ENCODE results near the gene MET.
"Not testable (repeated sequence)": the region's sequence is repeated elsewhere in the genome, so short reads cannot be mapped to it uniquely, and the experiment has no call there.

MET gene

DNA sequence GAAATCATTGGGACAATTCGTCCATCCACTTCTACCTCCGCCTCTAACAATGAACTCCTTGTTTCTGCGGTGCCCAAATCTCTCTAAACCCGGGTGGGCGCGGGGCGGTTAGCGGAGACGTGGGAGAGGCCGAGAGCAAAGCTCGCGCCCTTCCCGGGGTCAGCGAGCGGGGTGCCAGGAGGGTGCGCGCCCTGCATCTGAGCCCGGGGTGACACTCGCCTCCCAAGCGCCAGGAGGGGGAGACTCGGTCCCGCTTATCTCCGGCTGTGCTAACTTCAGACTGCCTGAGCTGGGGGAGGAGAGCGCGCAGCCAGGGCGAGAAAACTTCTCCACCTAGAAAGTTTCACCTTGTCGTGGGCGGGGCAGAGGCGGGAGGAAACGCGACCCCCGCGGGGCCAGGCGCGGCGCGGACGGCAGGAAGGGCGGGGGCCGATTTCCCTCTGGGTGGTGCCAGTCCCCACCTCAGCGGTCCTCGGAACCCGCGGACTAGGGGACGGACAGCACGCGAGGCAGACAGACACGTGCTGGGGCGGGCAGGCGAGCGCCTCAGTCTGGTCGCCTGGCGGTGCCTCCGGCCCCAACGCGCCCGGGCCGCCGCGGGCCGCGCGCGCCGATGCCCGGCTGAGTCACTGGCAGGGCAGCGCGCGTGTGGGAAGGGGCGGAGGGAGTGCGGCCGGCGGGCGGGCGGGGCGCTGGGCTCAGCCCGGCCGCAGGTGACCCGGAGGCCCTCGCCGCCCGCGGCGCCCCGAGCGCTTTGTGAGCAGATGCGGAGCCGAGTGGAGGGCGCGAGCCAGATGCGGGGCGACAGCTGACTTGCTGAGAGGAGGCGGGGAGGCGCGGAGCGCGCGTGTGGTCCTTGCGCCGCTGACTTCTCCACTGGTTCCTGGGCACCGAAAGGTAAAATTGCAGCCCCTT is at the start of gene MET:
Gene MET (plus strand): TSS at position 516 of the 915 bp plus-strand sequence. CDS start 26,889 bp downstream, outside the sequence.
- no peak for DNase-seq (ENCODE audit: low read depth, low spot score)

DNA sequence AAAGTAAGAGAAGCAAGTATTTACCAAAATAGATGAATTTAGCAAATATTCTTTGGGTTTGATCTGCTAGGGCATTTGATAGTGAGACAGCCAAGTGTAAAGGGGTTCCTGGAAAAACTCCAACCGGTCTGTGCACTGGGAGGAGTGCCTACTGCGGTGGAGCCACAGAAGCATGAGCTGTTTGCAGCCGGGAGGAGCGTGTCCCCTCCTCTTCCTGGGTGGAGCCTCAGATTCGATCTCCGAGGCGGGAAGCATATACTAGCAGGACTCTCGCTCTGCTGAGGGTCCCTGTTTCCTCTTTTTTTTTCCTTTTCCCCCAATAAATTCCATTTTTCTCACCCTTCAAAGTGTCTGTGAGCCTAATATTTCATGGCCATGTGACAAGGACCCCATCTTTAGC is 45.1 kb upstream of the MET start:
- DNase-seq (ENCODE audit: low read depth, low spot score): no peak

DNA sequence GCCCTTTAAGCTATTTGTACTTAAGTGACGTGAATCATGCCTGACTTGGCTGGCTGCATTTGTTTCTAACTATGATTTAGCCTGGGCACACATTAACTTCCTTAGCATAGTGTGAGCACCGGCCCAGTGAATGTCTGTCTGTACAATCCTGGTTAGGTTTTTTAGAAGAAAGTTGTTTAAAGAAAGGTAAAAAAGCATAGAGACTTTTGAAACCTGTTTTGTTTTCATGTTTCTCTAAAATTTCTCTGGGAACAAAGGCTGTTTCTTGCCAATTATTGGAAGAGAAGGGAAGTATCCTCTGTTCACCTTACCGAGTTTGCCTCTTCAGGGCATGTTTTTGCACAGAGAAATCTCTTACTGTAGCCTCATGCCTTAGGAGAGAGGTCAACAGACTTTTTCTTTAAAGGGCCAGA is 42.9 kb upstream of the MET start:
- no peak for DNase-seq (ENCODE audit: low read depth, low spot score)

DNA sequence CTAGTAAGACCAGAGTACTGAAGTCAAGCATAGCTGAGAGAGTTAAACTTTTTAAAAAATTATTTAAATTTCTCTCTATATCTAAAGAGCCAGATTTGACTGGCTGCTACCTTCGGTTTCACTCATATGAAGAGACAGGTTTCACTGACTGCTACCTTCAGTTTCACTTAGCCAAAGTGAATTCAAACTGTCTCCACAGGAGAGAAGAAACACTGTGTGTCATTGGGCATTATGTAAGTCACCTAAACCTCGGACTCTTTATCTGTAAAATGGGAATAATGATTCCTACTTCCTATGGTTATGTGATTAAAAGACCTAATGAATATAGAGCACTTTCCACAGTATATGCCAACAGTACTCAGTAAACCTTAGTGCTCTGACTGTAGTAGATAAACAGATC is 41.6 kb upstream of the MET start:
- no peak for DNase-seq (ENCODE audit: low read depth, low spot score)

DNA sequence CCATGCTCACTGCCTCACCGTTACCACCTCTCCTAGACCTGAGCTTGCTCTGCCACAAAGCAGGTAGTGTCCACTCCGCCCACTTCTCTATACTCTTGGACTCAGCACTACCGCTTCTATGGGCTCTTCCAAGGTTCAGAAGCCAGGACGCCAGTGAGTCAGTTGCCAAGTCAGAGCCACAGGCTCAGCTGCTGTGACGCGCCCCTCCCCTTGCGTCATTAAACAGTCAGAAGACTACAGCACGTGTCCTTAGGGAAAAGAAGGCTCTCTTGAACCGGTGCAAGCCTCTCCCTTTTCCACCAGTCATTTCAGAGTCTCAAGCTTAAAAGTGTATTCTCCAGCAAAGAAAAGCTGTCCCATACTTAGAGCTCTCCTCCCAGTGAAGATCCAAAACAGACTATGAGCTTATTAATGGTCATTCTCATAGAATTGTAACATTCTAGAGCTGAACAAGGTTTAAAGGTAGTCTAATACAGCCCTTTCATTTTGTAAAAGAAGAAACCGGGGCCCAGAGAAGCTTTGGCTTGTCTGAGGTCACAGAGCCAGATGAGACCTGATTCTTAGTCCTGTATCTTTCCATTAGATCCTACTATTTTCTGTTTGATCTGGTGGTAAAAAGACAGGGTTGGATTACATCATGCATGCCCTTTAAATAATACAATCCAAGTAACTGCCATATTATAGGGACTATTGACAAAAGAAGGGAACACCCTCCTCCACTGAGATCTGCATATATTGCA is 40.9 kb upstream of the MET start:
- DNase-seq (ENCODE audit: low read depth, low spot score): no peak

DNA sequence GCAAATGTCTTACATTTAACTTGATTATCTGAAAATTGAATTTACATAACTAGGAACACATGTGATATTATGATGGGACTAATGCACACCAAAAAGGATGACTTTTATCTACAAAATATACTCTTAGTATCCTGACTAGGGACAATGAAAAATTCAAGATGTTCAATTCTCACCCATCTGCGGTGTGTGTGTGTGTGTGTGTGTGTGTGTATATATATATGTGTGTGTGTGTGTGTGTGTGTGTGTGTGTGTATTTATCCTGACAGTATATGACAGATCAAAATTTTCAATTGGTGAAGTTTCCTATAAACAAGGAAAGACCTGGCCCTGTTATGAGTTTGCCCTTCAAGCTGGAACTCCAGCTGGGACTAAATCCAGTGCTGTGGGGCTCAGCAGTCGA is 40.3 kb upstream of the MET start:
- DNase-seq (ENCODE audit: low read depth, low spot score): no peak

DNA sequence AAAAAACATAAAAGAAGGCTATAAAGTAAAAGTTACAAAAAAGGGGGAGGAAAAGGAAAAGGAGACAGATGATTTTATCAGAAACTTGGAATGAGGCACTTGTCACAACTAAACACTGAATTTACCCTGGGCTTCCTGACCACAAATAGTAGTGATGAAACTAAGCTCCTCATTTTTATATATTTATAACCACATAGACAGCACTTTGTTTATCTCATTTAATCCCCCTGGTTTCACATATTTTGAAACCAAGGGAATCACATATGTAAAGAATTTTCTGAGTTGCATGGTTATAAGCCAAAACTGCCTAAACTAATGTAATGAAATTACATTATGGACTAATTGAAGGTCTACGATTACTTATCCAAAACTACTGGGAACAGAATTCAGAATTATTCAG is 39.6 kb upstream of the MET start:
- DNase-seq (ENCODE audit: low read depth, low spot score): no peak

DNA sequence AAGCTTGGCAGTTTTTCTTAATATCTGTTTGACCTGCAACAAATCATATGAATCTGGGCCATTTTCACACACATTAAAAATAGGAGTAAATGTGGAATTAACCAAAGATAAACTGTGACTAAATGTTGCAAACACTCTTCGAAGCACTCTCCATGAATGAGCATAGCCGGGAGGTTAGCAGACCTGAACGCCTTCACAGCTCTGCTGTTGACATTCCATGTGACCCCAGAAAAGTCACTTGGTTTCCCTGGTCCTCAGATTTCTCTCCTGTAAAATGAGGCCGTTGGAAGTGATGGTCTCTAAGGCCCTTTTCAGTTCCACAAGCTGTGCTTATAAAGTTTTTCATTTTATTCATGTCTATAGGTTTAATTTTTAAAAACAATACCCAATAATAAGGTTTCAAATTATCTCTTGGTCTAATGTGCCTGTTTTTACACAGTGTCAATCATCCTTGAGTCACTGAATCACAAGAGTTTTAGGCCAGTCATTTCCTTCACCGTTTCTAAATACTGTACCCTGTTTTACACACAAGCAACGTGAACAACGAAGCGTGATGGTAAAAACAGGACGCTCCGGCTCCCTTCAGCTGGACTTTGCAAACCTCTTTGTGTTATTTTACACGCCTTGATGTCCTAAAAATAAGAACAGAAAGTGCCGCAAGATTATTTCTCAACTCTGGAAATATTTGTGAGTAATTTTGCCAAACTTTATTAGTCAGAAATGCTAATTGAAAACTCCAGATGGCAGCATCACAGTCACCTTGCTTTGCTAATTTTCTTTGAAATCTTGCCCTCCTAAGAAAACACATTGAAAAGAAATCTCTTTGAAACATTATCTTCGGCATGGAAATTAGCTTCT is 38.6 kb upstream of the MET start:
- DNase-seq (ENCODE audit: low read depth, low spot score): no peak

DNA sequence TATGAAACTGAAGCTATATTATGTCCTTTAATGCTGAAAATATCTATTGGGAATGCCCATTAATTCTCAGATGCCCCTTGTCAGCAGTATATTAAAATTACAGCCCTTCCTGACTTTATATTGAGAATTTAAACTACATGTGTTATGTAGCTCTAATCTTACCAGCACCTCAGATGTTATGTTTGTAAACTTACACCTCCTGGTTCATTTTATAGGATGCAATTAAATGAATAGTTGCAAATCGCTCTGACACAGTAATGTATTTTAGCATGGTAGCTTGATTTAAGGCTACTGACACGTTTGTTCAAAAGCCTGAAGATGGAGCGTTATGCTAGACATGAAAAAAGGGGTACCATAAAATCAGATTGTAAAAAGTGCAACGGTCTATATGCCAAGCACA is 35.0 kb upstream of the MET start:
- no peak for DNase-seq (ENCODE audit: low read depth, low spot score)

DNA sequence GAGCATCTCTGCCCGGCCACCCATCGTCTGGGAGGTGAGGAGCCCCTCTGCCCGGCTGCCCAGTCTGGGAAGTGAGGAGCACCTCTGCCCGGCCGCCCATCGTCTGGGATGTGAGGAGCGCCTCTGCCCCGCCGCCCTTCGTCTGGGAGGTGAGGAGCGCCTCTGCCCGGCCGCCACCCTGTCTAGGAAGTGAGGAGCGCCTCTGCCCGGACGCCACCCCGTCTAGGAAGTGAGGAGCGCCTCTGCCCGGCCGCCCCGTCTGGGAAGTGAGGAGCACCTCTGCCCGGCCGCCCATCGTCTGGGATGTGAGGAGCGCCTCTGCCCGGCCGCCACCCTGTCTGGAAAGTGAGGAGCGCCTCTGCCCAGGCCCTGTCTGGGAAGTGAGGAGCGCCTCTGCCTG is 33.4 kb upstream of the MET start:
- DNase-seq (ENCODE audit: low read depth, low spot score): not testable (repeated sequence)

DNA sequence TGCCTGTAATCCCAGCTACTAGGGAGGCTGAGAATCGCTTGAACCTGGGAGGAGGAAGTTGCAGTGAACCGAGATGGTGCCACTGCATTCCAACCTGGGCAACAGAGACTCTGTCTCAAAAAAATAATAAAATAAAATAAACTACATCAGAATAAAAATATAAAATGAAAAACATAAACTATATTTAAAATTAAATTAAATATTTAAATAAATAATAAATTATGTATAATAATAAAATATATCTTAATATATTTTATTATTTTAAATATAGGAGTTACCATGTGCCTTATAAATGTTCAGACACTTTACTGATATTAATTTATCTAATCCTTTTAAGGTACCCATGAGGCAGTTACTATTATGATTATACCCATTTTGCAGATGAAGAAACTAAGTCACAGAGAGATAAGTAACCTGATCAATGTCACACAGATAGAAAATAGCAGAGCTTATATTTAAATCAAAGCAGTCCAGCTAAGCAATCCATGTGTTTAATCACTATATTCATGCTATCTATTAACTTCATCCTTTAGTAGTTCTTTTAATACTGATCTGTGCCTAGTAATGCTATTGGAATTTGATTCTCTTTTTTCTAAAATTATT is 30.3 kb upstream of the MET start:
- no peak for DNase-seq (ENCODE audit: low read depth, low spot score)

DNA sequence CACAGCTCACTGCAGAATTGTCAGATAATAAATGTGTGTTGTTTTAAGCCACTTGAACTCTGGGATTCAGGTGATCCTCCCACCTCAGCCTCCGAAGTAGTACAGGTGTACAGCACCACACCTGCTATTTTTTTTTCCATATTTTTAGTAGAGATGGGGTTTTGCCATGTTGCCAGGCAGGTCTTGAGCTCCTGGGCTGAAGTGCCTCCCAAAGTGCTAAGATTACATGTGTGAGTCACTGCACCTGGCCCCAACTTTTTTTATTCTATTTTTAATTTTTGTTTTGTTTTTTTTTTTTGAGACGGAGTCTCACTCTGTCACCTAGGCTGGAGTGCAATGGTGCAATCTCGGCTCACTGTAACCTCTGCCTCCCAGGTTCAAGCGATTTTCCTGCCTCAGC is 28.8 kb upstream of the MET start:
- not testable (repeated sequence) for DNase-seq (ENCODE audit: low read depth, low spot score)

DNA sequence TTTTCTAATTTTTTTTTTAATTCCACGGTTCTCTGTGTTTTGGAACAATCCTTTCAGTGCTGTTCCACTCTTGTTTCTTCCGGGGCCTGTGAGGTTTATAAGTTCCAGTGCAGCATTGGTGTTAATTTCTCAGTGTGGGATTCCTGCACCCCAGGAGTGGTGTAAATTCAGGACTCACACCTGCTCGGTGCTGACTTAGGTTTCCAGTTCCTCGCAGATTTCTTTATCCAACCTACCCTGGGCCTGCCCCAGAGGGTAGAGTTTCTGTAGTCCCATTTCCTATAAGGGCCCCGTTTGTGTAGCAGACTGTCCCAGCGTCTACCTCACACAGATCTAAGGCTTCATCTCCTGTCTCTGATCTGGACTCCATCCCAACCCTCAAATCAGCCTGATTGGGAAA is 27.4 kb upstream of the MET start:
- DNase-seq (ENCODE audit: low read depth, low spot score): no peak

DNA sequence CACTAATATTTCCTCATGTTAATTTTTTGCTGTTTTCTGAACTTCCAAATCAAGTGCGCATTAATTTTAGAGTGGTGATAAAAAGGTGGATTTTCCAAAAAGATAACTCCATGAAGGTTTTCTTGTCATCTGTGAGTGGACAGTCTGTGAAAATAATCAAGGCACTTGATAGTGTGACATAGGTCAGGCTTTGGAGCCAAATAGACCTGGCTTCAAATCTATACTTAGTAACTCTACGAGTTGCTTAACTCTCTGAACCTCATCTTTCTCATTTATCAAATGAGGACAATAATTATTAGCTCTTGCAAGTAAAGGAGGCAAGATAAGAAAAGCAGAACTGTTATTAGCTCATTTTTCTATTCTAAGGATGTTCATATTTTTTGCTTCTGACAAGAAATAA is 24.7 kb upstream of the MET start:
- no peak for DNase-seq (ENCODE audit: low read depth, low spot score)

DNA sequence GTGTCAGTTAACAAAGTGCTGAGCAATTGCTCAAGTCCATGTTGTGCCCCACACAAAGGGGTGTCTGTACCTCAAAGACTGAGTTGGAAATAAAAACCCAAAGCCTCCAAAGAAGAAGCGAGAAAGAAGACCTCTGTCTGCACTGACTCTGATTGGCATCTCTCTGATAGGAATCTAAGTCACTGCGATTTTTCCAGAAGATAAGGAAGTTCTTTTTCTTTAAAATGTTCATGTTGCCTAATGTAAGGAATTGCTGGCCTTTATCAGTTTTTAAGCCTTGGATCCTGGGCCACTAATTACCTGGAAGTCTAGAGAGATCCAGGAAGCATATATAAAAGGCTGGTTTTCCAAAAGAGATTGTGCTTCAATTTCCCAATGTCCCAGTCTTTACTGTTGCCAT is 24.1 kb upstream of the MET start:
- DNase-seq (ENCODE audit: low read depth, low spot score): no peak

DNA sequence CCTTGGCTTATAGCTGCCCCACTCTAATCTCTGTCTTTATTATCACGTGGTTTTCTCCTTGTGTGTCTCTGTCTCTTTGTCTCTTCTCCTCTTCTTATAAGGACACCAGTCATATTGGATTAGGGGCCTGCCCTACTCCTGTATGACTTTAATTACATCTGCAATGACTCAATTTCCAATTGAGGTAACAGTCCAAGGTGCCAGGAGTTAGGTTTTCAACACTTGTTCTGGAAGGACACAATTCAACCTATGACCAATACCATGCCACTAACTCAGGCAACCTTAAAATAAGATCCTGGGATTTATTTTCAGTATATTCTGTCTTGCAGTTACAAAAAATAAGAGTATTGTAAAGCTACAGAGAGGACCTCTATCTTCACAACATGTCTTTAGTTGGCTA is 21.6 kb upstream of the MET start:
- no peak for DNase-seq (ENCODE audit: low read depth, low spot score)

DNA sequence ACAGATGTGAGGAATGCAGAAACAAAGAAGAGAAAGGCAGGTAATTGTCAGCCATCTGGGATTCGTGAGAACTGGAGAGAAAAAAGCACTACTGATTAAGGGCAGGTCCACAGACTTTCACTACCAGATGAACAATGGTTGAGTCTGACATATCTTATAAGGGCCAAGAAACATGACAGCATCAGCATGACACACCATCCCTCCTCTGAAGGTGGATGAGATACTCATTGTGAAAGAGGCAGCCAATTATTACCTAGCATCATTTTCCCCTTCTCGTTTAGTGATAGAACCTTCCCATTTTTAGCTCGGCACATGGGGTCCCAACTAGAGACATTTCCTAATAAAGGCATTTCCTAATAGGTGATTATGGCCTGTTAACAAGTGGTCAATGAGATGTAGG is 19.2 kb upstream of the MET start:
- DNase-seq (ENCODE audit: low read depth, low spot score): no peak

DNA sequence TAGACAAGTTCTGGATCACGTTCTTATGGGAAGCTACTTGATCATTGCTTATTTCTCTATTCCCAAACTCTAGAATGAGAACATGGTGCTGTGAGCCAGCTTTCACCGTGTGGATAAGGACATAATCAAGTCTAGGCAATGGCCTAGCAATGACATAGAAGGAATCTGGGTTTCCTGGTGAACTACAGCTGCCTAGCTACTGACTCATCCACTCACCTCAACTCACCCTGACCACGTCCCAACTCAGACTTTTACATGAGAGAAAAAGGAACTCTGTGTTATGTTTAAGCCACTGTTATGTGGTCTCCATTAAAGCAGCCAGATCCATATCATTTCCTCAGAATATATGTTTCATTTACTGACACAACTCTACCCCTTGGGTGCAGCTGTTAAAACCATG is 18.8 kb upstream of the MET start:
- DNase-seq (ENCODE audit: low read depth, low spot score): no peak

DNA sequence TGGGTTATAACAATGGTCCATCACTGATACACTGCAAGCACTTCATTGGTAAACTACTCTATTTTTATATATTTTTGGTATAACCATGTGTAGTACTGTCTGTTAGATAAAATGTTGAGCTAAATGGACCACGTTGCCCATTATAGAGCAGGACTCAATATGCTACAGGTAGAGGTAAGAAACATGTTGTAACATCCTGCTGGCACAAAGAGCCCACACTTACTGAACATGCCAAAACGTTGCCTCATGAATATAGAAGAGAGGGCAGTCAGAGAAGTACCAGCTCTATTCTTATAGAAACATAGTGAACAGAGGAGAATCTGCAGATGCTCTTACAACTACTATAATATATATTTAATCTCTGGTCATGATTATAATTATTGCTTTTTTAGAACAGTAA is 18.4 kb upstream of the MET start:
- no peak for DNase-seq (ENCODE audit: low read depth, low spot score)

DNA sequence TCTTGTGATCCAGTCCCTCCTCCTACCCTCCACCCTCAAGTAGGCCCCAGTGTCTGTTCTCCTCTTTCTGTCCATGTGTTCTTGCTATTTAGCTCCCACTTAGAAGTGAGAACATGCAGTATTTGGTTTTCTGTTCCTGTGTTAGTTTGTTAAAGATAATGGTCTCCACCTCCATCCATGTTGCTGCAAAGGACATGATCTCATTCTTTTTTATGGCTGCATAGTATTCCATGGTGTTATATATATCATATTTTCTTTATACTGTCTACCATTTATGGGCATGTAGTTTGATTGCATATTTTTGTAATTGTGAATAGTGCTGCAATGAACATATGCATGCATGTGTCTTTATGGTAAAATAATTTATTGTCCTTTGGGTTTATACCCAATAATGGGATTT is 12.7 kb upstream of the MET start:
- not testable (repeated sequence) for DNase-seq (ENCODE audit: low read depth, low spot score)

DNA sequence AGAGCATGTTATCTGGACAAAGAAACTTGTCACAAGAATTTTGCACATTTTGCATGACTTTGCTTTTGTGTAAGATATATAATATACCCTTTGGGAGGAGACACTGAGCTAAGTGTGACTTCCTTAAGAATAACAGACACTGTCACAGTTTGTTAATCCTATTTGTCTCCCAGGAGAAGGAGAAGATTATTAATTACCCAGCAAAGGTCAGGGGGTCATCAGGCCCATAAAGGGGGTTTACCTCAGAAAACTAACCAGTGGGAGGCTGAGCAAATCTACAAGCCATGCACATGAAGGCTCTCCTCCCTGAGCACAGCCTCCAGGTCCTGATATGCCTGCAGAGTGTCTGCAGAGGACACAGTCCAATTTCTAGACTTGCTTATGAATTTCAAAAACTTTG is 10.1 kb upstream of the MET start:
- DNase-seq (ENCODE audit: low read depth, low spot score): no peak

DNA sequence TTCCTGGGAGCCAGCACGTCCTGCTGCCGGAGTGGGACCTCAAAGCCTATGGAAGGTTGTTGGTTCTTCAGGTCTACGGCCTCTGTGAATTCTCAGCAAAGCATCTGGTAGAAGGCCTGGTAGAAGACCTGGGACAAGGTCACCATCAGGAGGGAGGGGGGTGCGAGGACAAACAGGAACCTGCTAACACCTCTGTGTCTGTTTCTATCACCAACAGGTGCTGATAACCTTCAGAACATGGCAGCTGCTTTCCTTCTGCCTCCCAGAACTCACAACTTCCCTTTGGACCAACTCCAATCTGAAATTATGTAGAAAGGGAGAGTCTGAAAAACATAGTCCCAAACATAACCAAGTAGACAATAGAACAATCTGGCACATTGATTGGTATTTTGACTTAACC is 8.3 kb upstream of the MET start:
- DNase-seq (ENCODE audit: low read depth, low spot score): no peak
